Kidney epithelial cell (primary cell): ENCODE results near the gene DVL2. TPM values are rescaled to one million over a fixed set of nuclear protein-coding genes. Genes with fewer than 3 reads are reported as not detected.
A peak's percentile ranks its signal among the peaks of the same experiment; 100 is the strongest.

Source experiments
- DNase-seq: peaks from one replicate; pipeline ENCODE4 v3.0.0-alpha.2; 2010; ENCODE audit warnings: low read depth
- H3K27me3 ChIP-seq: 2 replicates; pipeline ENCODE4 v1.6.0; 2011; ENCODE audit warnings: low read length; ENCODE audit not compliant: control insufficient read depth, insufficient read depth
- H3K36me3 ChIP-seq: 2 replicates; pipeline ENCODE4 v1.5.1; 2011; ENCODE audit warnings: low read length; ENCODE audit not compliant: control insufficient read depth, insufficient read depth
- H3K4me3 ChIP-seq: 2 replicates; pipeline ENCODE4 v1.5.1; 2011; ENCODE audit warnings: low read depth, mild to moderate bottlenecking, control low read depth, low read length
- total RNA-seq: library from RNA; depleted of rRNA; stranded (reverse); fragments of >200 nt; gene quantifications from 2 replicates; pipeline ENCODE4 v1.2.3, GENCODE V29; 2015
- TF ChIP-seq, protein P1 (sequence below): IDR thresholded peaks from 2 replicates; pipeline ENCODE4 v1.5.1; 2011; ENCODE audit warnings: mild to moderate bottlenecking, moderate library complexity, low read length, control low read depth, inconsistent platforms; ENCODE audit not compliant: insufficient read depth, poor library complexity, severe bottlenecking

The DVL2 gene
- 57.1 and 69.8 TPM in 2 replicates for total RNA-seq

DNA sequence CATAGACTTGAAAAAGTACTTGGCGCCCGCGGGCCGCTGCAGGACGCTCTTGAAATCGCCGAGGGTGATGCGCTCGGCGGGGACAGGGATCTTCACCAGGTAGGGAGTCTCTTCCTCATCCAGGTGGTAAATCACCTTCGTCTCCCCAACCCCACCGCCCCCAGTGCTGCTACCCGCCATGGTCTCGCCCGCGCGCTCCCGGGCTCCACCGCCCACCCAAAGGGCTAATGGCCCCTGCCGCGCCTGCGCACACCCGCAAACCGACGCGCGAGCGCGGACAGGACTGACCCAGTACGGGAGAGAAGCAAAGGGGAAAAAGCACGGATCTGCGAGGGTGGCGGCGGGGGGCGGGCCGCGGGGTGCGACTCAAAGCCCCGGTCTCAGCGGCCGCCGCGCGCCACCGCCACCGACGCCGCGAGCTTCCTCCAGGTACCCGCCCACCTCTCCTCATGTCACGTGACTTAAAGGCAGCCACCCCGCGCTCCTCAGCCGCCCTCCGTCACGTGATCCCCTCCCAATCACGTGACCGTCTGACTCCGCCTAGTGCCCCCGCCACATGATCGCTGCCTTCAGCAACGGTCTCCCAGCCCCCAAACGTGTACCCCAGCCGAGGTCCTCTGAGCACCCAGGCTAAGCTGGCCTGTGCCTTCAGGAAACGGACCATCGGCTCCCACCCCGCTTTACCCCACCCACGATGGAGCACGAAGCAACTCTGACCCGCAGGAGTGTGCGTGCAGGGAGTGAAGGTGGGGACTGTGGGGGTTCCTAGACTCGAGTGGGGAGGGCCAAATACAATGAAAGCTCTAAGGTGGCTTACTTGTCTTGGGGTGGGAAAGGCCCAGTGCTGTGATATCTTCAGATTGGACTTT lies at the start of gene DVL2:
TSS of gene DVL2 (minus strand) at position 435 of the 869 bp plus-strand sequence. CDS start at position 180, 255 bp downstream.
- Histone ChIP-seq H3K4me3 (peak within 1 kb of the TSS; percentile 79), H3K27me3 (no peaks in the 10 kb centered on the region), H3K36me3 (peaks cover 6% of the 10 kb centered on the region)
- DNase-seq = no peak
- TF ChIP-seq, protein P1, sequence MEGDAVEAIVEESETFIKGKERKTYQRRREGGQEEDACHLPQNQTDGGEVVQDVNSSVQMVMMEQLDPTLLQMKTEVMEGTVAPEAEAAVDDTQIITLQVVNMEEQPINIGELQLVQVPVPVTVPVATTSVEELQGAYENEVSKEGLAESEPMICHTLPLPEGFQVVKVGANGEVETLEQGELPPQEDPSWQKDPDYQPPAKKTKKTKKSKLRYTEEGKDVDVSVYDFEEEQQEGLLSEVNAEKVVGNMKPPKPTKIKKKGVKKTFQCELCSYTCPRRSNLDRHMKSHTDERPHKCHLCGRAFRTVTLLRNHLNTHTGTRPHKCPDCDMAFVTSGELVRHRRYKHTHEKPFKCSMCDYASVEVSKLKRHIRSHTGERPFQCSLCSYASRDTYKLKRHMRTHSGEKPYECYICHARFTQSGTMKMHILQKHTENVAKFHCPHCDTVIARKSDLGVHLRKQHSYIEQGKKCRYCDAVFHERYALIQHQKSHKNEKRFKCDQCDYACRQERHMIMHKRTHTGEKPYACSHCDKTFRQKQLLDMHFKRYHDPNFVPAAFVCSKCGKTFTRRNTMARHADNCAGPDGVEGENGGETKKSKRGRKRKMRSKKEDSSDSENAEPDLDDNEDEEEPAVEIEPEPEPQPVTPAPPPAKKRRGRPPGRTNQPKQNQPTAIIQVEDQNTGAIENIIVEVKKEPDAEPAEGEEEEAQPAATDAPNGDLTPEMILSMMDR = no peak

GRCh38 chr17:7283471-7284216 lies 49.3 kb upstream of the DVL2 start:
- no peak for DNase-seq
- Histone ChIP-seq H3K4me3 (no peak overlapping the region), H3K27me3 (peaks cover 56% of the 10 kb centered on the region), H3K36me3 (no peaks in the 10 kb centered on the region)
- TF ChIP-seq, protein P1 = no peak

DNA sequence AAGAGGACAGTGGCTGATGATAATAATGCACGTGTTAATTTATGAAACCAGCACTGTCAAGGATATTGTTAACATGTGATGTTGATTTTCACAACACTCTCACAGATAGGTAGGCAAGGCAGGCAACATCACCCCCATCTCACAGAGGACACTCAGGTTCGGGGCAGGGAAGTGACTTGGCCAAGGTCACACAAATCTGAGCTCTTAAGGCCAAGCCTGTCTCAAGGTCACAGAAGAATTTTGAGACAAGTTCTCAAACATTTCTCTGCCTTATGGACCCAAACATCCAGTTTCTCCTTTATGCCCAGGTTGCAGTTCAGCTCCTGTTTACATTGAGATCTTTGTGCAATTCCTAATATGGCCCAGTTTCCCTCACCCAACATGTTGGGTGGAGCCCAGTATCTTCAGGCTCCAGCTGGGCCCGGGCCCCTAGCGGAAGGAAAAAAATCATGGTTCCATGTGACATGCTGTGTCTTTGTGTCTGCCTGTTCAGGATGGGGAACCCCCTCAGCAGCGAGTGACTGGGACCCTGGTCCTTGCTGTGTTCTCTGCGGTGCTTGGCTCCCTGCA lies 48.5 kb upstream of the DVL2 start:
- TF ChIP-seq, protein P1 = no peak
- peaks cover 50% of the 10 kb centered on the region for H3K27me3 ChIP-seq

GRCh38 chr17:7281953-7282751 lies 47.8 kb upstream of the DVL2 start:
- peak overlapping the region; percentile 31 for H3K4me3 ChIP-seq
- no peaks in the 10 kb centered on the region for H3K36me3 ChIP-seq
- peaks cover 47% of the 10 kb centered on the region for H3K27me3 ChIP-seq
- no peak for DNase-seq
- TF ChIP-seq, protein P1 = no peak

More for the DNA sequence above, 48.5 kb upstream of the DVL2 start:
- no peak overlapping the region for H3K4me3 ChIP-seq
- no peaks in the 10 kb centered on the region for H3K36me3 ChIP-seq
- DNase-seq = no peak
